Ectodermal cell (in vitro differentiated cells): ENCODE data around the gene LRP4. TPM values are rescaled to one million over a fixed set of nuclear protein-coding genes. Genes with fewer than 3 reads are reported as not detected.
A peak's percentile ranks its signal among the peaks of the same experiment; 100 is the strongest.
"Not testable (repeated sequence)": the region's sequence is repeated elsewhere in the genome, so short reads cannot be mapped to it uniquely, and the experiment has no call there.

Source experiments
- H3K27ac ChIP-seq: 2 replicates; pipeline ENCODE4 v1.7.0; 2013; ENCODE audit warnings: mild to moderate bottlenecking, low read depth, low read length; ENCODE audit not compliant: insufficient read depth, poor library complexity, severe bottlenecking
- H3K27me3 ChIP-seq: 2 replicates; pipeline ENCODE4 v1.7.0; 2013; ENCODE audit warnings: mild to moderate bottlenecking, low read length; ENCODE audit not compliant: insufficient read depth, control insufficient read depth, poor library complexity, severe bottlenecking
- H3K36me3 ChIP-seq: one replicate; pipeline ENCODE4 v1.7.0; 2013; ENCODE audit warnings: low read length; ENCODE audit not compliant: control insufficient read depth, insufficient read depth
- H3K4me1 ChIP-seq: one replicate; pipeline ENCODE4 v1.7.0; 2013; ENCODE audit warnings: low read length; ENCODE audit not compliant: control insufficient read depth, insufficient read depth
- H3K4me3 ChIP-seq: 2 replicates; pipeline ENCODE4 v1.7.0; 2013; ENCODE audit warnings: low read depth, low read length, control low read depth; ENCODE audit not compliant: insufficient read depth
- H3K9me3 ChIP-seq: 2 replicates; pipeline ENCODE4 v1.7.0; 2013; ENCODE audit warnings: mild to moderate bottlenecking, low read length, moderate library complexity; ENCODE audit not compliant: control insufficient read depth
- WGBS, 2 experiments: methylation state at CpG; one replicate each; pipeline ENCODE4 v1.1.7; 2013; ENCODE audit warnings: missing lambda C conversion rate in 2 of 2; 5-methylcytosine and 5-hydroxymethylcytosine counted together
- polyA plus RNA-seq, 4 experiments: library from polyadenylated mRNA; stranded (reverse); fragments of 50-300 nt; gene quantifications; one replicate each; pipeline ENCODE4 v1.2.3, GENCODE V29; 2013

The LRP4 gene, protein sequence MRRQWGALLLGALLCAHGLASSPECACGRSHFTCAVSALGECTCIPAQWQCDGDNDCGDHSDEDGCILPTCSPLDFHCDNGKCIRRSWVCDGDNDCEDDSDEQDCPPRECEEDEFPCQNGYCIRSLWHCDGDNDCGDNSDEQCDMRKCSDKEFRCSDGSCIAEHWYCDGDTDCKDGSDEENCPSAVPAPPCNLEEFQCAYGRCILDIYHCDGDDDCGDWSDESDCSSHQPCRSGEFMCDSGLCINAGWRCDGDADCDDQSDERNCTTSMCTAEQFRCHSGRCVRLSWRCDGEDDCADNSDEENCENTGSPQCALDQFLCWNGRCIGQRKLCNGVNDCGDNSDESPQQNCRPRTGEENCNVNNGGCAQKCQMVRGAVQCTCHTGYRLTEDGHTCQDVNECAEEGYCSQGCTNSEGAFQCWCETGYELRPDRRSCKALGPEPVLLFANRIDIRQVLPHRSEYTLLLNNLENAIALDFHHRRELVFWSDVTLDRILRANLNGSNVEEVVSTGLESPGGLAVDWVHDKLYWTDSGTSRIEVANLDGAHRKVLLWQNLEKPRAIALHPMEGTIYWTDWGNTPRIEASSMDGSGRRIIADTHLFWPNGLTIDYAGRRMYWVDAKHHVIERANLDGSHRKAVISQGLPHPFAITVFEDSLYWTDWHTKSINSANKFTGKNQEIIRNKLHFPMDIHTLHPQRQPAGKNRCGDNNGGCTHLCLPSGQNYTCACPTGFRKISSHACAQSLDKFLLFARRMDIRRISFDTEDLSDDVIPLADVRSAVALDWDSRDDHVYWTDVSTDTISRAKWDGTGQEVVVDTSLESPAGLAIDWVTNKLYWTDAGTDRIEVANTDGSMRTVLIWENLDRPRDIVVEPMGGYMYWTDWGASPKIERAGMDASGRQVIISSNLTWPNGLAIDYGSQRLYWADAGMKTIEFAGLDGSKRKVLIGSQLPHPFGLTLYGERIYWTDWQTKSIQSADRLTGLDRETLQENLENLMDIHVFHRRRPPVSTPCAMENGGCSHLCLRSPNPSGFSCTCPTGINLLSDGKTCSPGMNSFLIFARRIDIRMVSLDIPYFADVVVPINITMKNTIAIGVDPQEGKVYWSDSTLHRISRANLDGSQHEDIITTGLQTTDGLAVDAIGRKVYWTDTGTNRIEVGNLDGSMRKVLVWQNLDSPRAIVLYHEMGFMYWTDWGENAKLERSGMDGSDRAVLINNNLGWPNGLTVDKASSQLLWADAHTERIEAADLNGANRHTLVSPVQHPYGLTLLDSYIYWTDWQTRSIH (N-terminal part only)
- polyA plus RNA-seq (2013, experiment 1 of 4) = 60.5 TPM
- polyA plus RNA-seq (2013, experiment 2 of 4) = 63.5 TPM
- 41.1 TPM for polyA plus RNA-seq (2013, experiment 3 of 4)
- polyA plus RNA-seq (2013, experiment 4 of 4) = 49.9 TPM

DNA sequence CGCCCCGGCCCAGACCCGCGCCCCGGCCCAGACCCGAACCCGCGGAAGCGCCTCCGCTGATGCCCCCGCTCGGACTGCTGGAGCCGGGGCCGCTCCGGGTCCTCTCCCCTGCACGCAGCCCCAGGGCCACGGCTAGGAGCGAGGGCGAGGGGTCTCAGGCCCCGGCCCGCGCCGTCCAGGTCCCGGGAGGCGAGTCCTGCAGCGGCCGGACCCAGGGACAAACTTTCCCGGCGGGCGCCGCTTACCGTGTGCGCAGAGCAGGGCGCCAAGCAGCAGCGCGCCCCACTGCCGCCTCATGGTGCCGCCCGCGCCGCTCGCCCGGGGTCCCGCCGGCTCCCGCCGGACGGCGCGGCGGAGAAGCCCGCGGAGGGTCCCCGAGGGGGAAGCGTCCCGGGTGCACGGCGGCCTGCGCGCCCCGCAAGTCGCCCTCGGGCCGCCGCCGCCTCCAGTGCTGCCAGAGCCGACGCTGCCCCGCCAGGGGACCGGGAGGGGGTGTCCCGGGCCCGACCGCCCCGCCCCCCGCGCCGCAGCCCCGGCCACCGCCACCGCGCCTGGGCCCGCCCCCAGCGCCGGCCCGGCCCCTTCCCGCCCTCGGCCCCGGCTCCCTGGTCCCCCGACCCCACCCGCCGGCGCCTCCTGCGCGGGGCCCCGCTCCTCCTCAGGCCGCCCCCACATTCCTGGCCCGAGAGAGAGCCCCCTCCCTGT lies at the start of gene LRP4:
Gene LRP4 (minus strand): TSS at position 468 of the 705 bp plus-strand sequence. CDS start 171 bp downstream, at position 297.
- no peaks in the 10 kb centered on the region for H3K9me3 ChIP-seq
- peaks cover 32% of the 10 kb centered on the region for H3K4me1 ChIP-seq
- peak within 1 kb of the TSS; percentile 76 for H3K27ac ChIP-seq
- peak within 1 kb of the TSS; percentile 87 for H3K4me3 ChIP-seq
- no peaks in the 10 kb centered on the region for H3K36me3 ChIP-seq
- no peaks in the 10 kb centered on the region for H3K27me3 ChIP-seq
- WGBS, 2 experiments = 0% methylated on average over 97 of the region's 97 CpGs

DNA sequence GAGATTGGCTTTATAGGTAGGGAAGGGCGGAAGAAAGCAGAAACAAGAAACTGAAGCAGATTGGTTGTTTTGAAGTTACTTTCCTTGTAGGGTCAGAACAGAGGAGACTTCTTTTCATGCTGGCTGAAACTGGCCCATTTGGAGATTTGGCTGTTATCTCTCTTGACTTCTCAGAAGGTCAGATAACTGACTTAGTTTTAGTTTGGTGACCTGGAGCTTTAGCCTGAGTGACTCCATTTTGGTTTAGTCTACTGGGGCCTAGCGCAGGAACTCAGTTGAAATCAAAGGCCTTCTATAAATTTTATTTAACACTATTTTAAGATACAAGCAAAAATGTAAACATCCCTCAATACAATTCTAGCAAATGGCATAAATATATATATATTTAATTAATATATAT lies 49.6 kb upstream of the LRP4 start:
- Histone ChIP-seq H3K4me3 (no peak overlapping the region), H3K4me1 (no peaks in the 10 kb centered on the region), H3K27ac (no peak overlapping the region), H3K9me3 (no peaks in the 10 kb centered on the region), H3K27me3 (no peaks in the 10 kb centered on the region), H3K36me3 (no peaks in the 10 kb centered on the region)
- WGBS, 2 experiments = 96 to 98% methylated on average over 1 to 2 of the region's 2 CpGs

DNA sequence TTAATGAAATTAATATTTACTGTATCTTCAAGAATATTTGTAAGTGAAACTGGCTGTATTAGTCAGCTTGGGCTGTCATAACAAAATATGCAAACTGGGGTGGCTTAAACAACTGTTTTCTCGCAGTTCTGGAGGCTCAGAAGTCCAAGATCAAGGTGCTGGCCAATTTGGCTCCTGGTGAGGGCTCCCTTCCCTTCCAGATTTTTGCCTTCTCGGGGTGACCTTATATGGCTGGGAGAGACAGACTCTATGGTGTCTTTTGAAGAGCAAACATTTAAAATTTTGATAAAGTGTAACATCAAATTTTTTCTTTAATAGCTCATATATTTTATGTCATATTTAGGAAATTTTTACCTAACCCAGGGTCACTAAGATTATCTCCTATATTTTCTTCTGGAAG lies 48.4 kb upstream of the LRP4 start:
- Histone ChIP-seq H3K9me3 (no peaks in the 10 kb centered on the region), H3K4me3 (no peak overlapping the region), H3K27me3 (no peaks in the 10 kb centered on the region), H3K36me3 (no peaks in the 10 kb centered on the region), H3K4me1 (no peaks in the 10 kb centered on the region), H3K27ac (no peak overlapping the region)
- 93 to 99% methylated on average over 1 to 2 of the region's 2 CpGs for WGBS, 2 experiments

DNA sequence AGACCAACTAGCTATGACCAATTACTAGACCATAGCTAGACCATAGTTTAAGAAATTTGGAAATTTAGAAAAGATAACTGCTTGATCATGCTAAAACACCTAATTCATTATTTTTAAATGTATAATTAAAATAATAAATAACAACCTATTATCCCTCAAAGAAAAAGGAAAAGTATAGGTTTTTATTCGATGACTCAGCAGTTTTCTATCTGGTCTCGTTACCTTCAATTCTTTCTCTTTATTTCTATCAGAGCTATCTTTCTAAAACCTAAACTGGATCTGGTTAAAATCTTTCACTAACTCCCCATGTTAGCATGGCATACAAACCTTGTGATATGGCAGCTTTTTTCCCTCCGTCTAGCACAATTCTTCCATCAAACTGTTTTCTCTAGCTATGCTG lies 45.5 kb upstream of the LRP4 start:
- H3K9me3 ChIP-seq = no peaks in the 10 kb centered on the region
- no peak overlapping the region for H3K4me3 ChIP-seq
- peaks cover 12% of the 10 kb centered on the region for H3K36me3 ChIP-seq
- H3K4me1 ChIP-seq = no peaks in the 10 kb centered on the region
- WGBS, 2 experiments = 97% methylated on average over 3 of the region's 3 CpGs
- no peaks in the 10 kb centered on the region for H3K27me3 ChIP-seq
- no peak overlapping the region for H3K27ac ChIP-seq

DNA sequence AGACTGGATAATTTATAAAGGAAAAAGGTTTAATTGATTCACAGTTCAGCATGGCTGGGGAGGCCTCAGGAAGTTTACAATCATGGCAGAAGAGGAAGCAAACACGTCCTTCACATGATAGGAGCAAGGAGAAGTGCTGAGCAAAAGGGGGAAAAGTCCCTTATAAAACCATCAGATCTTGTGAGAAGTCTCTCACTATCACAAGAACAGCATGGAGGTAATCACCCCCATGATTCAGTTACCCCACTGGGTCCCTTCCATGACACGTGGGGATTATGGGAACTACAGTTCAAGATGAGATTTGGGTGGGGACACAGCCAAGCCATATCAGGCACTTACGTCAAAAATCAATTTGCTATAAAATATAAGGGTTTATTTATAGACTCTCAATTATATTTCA lies 43.5 kb upstream of the LRP4 start:
- H3K4me3 ChIP-seq, H3K27me3 ChIP-seq, H3K9me3 ChIP-seq, H3K27ac ChIP-seq, H3K4me1 ChIP-seq: not testable (repeated sequence)
- 93 to 100% methylated on average over 2 to 3 of the region's 3 CpGs for WGBS, 2 experiments
- H3K36me3 ChIP-seq = peaks cover 12% of the 10 kb centered on the region

DNA sequence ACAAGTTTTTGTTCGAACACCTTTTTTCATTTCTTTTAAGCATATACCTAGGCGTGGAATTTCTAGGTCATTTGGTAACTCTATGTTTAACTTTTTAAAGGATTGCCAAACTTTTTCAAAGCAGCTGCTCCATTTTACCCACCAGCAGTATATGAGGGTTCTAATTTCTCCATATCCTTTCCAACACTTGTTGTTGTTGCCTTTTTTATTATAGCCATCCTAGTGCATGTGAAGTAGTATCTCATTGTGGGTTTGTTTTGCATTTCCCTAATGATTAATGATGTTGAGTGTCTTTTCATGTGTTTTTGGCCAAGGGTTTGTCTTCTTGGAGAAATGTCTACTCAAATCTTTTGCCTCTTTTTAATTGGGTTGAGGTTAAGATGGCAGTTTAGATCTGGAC lies 42.7 kb upstream of the LRP4 start:
- H3K4me1 ChIP-seq = no peaks in the 10 kb centered on the region
- H3K9me3 ChIP-seq = no peaks in the 10 kb centered on the region
- no peak overlapping the region for H3K27ac ChIP-seq
- no peak overlapping the region for H3K4me3 ChIP-seq
- no peaks in the 10 kb centered on the region for H3K27me3 ChIP-seq
- H3K36me3 ChIP-seq = peaks cover 12% of the 10 kb centered on the region
- 84 to 96% methylated on average over 2 of the region's 2 CpGs for WGBS, 2 experiments

DNA sequence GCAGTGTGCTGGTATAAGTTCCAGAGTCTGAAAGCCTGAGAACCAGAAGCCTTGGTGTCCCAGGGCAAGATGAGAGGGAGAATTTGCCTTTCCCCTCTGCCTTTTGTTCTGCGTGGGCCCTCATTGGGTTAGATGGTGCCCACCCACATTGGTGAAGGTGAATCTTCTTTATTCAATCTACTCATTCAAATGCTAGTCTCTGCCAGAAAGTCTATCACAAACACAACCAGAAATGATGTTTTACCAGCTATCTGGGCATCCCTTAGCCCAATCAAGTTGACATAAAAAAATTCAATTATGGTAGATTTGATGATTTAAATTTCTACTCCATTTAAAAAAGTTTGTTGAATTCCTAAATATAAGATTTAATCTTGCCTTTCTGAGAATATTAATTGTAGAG lies 40.4 kb upstream of the LRP4 start:
- 92% methylated on average over 1 of the region's 1 CpG; no CpG with 5 or more reads in 1 of the 2 experiments for WGBS, 2 experiments
- Histone ChIP-seq H3K9me3 (no peaks in the 10 kb centered on the region), H3K27ac (no peak overlapping the region), H3K4me1 (no peaks in the 10 kb centered on the region), H3K36me3 (peaks cover 12% of the 10 kb centered on the region), H3K4me3 (no peak overlapping the region), H3K27me3 (no peaks in the 10 kb centered on the region)

DNA sequence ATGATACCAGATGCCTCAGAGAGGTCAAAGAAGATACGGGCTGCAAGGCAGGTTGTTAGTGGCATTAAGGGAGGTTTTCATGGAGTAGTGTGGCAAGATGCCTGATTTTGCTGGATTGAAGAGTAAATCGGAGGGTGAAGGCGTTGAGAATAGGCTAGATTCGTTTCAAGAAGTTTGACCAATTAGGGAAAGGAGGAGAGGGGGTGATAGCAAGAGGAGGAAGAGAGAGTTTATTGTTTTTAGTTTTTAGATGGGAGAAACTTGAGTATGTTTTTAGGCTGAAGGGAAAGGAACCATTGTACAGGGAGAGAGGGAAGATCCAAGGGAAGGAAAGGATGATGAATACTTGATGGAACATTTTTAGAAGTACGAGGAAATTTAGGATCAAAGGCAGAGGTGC lies 34.7 kb upstream of the LRP4 start:
- Histone ChIP-seq H3K27me3 (no peaks in the 10 kb centered on the region), H3K36me3 (no peaks in the 10 kb centered on the region), H3K4me3 (no peak overlapping the region), H3K9me3 (no peaks in the 10 kb centered on the region), H3K4me1 (peaks cover 15% of the 10 kb centered on the region), H3K27ac (peak overlapping the region; percentile 36)
- WGBS, 2 experiments = 92 to 94% methylated on average over 5 of the region's 5 CpGs

DNA sequence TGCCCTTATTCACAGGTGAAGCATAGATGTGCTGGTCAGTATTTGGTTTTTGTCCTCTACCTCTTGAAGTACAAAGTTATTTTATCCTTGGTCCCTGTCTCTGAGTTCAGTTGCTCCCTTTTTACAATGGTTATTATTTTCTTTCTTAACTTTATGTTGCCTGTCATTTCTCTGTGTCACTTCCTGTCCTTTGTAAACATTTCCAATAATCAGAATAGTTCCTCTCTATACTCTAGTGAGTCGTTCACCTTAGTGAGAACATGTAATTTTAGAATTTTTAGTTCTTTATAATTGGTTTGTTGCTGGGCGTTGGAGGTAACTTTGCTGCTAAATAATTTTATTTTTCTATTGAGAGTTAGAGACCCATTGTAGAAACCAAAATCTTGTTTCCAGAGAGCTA lies 34.2 kb upstream of the LRP4 start:
- WGBS, 2 experiments = 100% methylated on average over 2 of the region's 2 CpGs; no CpG with 5 or more reads in 1 of the 2 experiments
- Histone ChIP-seq H3K27me3 (no peaks in the 10 kb centered on the region), H3K27ac (no peak overlapping the region), H3K4me3 (no peak overlapping the region), H3K4me1 (peaks cover 15% of the 10 kb centered on the region), H3K9me3 (no peaks in the 10 kb centered on the region), H3K36me3 (no peaks in the 10 kb centered on the region)
